NCI-H187 (cell line): ENCODE data around the gene SPOCK3.
"Not testable (repeated sequence)": the region's sequence is repeated elsewhere in the genome, so short reads cannot be mapped to it uniquely, and the experiment has no call there.

Experiments
- DNase-seq, 2 experiments: peaks; one replicate each; lab custom pipeline; 2025; lab: John Stamatoyannopoulos, UW

The SPOCK3 gene

DNA sequence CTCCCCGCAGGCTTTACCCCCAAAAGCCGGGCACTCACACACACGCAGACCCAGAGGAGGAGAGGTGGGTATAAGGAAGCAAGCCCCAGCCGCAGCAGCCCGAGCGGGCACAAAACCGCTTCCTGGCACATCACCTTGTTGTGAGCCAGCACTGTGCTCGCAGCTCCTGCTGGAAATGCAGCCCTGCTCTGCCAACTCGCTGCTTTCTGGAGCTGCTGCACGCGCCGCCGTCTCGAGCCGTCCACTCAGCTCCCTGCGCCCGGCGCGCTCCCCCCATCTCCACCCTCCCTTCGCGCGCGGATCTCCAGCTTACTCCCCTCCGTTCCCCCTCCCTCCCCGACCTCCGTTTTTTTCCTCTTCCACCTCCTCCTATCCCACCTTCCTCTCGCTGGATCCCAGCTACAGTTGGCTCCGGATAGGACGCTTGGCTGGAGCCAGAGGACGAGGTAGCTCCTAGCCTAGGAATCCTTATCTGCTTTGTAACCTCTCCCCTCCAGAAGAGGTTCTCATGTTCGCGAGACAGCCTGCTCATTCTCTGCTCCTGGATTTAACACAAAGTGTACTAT, at the start of gene SPOCK3:
TSS of gene SPOCK3 (minus strand) at position 179 of the 566 bp plus-strand sequence.
- no peak for DNase-seq

- DNase-seq: no peak
Measured at GRCh38 chr4:167282171-167282864, 48.0 kb upstream of the SPOCK3 start.

DNA sequence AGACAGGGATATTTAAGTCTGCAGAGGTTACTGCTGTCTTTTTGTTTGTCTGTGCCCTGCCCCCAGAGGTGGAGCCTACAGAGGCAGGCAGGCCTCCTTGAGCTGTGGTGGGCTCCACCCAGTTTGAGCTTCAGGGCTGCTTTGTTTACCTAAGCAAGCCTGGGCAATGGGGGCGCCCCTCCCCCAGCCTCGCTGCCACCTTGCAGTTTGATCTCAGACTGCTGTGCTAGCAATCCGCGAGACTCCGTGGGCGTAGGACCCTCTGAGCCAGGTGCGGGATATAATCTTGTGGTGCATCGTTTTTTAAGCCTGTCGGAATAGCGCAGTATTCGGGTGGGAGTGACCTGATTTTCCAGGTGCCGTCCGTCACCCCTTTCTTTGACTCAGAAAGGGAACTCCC, 47.3 kb upstream of the SPOCK3 start:
- DNase-seq: not testable (repeated sequence)

DNA sequence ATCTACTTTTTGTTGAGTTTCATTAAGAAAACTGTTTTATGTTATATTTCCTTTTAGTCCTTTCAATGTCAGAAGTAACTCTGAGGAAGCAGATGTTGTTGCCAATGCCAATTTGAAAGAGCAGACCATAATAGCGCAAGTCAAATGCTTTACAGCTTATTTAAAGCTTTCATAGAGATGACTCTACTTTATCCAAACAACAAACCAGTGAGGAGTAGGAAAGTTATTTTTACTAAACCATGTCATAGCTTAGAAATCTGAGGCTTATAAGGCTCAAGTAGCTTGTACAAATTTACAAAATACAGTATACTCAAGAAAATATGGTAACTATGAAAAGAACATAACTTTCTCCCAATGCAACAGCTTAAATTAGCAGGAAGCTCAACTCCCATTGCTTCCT, 40.1 kb upstream of the SPOCK3 start:
- no peak for DNase-seq

- no peak for DNase-seq
Measured at GRCh38 chr4:167265231-167265630, 30.9 kb upstream of the SPOCK3 start.

DNA sequence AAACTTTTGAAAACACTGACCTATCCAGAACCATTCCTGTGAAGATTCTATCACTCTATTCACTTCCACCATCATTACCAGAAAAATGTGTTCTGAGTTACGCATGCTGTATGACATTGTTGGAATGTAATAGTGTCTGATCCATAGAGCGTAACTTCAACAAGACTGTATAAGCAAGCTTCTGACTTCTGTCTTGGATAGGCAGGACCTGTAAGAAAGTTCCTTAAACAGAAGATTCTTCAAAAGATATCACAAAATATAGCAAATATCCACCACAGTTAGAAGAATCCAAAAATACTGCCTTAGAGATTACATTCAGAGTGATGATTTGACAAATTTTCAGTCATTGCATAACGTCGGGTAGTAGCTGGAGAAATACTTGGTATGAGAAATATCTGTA, 14.0 kb upstream of the SPOCK3 start:
- no peak for DNase-seq

DNA sequence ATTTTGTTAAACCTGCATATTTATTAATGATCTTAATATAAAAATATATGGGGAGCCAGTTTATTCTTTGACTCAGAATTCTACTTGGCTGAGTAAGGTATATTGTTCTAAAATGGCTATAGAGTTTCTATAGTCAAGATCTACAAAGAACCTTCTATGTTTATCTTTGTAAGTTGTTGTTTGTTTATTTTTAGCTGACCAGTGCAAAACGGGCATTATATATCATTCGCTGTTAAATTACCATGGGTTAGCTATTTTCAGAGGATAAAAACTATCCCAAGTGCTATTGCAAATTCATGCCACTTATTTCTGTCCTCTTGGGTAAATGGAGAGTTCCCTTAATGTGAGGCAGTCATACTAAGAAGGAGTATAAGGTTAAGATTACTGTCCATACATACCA, 5.3 kb upstream of the SPOCK3 start:
- no peak for DNase-seq

DNA sequence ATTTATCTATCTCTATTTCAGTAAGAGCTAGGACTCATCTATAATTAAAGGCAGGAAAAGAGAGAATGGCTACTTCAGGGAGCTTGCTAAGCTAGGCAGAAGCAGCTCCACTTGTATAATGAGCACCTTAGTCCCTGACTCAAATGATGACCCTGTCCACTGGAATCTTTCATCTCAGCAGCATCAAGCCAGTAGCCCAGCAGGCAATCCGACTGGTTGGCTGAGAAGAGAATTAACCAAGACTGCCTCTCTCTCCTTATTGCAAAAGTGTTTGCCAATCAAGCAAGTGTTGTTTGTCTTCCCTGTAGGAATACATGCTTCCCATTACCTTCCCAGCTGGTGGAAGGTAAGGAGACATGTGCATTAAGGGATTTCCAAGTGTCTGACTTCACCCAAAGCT, 3.9 kb upstream of the SPOCK3 start:
- no peak for DNase-seq

- DNase-seq: no peak
Measured at GRCh38 chr4:167233685-167234315, 494 bp downstream of the SPOCK3 start.

DNA sequence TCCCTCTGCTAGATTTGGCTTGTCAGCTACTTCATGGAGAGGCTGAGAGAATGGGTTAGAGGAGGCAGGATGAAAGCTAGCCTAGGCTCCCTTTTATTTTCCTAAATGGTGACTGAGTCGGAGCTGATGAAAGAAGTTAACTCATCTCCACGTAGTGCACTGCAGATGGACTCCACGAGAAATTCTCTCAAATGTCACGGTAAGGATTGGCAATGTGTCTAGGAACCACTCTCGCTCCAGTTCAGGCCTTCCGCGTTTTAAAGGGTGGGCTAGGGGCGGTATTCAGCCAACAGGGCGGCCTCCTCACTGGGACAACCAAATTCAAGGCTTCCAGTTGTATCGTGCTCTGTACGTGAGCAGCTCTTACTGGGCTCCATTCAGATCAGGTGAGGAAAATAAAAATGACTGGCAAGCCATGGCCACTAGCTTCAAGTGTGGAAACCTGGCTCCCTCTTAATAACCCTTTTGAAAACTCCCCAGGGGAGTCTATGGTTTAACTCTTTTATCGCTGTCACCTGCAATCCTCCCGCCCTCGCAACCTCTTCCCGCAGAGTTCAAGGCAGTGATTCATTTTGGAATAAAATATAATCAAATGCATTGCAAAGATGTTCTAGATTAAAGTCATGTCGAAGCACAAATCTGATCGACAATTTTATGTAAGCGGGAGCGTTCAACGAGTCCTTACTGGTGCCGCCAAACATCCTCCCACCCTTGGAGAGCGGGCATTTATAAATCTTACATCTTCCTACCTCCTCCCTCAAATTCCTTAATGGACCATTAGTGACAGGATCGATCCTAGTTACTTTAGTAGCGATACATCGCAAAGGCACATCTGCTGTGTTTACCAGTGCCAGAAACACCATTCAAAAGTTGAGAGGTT, 1.2 kb downstream of the SPOCK3 start:
- DNase-seq: no peak

DNA sequence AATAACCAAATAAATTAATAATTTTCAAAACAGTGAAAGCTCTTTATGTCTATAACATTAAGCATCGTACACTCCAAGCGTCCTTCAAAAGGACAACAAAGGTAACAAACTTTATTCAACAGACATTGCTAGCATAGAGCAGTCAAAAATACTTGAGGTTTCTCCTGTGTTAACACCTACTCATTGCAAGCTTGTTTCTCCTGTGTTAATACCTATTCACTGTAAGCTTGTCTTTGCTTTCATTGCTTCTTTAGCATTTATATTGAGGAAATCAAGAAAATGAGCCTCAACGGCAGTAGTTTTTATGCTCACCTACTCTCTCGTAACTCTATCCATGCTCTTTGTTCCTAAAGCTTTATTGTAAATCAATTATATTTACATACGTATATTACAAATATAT, 3.5 kb downstream of the SPOCK3 start:
- no peak for DNase-seq

- no peak for DNase-seq
Measured at GRCh38 chr4:167222099-167222498, 12.2 kb downstream of the SPOCK3 start.

- DNase-seq: no peak
Measured at GRCh38 chr4:167221084-167221483, 13.2 kb downstream of the SPOCK3 start.

DNA sequence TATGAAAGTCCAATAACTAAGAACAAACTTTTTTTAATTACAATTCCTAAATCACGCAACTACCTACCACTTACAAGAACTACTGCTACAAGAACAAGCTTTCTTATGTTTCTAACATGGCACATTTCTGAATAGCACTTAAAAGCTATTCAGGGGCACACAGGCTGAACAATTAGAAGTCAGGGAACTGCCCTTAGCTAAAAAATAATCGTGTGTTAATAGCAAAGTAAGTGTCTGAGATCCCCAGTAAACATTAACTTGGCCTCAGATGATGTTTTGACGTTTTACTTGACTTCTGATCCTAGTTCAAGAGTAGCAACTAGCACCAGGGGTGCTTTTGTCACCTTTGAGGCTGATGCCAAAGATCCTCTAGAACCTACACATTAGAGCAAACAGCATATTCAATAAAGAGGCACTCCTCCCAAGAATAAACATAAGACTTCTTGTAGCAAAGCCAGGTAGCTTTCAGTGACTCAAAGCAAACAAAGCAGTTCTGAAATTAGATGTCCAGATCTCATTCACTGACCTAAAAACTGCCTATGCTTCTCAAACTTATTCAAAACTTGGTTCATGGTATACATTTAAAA, 16.2 kb downstream of the SPOCK3 start:
- DNase-seq: no peak

- DNase-seq: no peak
Measured at GRCh38 chr4:167216783-167217182, 17.5 kb downstream of the SPOCK3 start.

GRCh38 chr4:167210166-167210565, 24.1 kb downstream of the SPOCK3 start:
- DNase-seq: no peak

- DNase-seq: no peak
Measured at GRCh38 chr4:167196344-167197012, 37.8 kb downstream of the SPOCK3 start.

DNA sequence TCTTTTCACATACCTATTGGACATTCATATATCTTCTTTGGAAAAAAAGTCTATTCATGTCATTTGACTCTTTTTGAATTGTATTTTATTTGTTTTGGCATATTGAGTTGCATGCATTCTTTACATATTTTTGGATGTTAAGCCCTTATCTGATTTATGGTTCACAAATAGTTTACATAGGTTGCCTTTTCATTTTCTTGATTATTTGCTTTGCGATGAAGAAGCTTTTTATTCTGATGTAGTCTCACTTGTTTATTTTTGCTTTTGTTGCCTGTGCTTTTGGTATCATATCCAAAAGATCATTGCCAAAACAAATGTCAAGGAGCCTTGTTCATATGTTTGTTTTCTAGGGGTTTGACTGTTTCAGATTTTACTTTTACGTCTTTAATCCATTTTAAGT, 43.9 kb downstream of the SPOCK3 start:
- no peak for DNase-seq

GRCh38 chr4:167185465-167185864, 48.8 kb downstream of the SPOCK3 start:
- no peak for DNase-seq

DNA sequence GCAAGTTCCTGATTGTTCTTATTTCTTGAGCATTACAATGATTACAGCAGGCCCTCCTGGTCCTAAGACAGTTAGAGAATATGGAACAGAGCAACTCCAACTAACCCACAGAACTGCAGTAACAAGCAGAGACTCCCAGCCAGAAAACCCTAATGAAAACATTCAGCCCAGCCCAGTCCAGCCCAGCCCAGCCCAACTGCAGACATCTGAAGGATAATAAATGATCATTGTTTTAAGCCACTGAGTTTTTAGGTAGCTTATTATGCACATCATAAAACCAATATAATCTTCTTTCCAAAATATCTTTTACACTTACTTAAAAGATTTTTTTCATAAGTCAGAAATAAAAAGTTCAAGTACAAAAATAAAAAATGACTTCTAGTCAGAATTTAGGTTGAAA, 51.3 kb downstream of the SPOCK3 start:
- DNase-seq: no peak

DNA sequence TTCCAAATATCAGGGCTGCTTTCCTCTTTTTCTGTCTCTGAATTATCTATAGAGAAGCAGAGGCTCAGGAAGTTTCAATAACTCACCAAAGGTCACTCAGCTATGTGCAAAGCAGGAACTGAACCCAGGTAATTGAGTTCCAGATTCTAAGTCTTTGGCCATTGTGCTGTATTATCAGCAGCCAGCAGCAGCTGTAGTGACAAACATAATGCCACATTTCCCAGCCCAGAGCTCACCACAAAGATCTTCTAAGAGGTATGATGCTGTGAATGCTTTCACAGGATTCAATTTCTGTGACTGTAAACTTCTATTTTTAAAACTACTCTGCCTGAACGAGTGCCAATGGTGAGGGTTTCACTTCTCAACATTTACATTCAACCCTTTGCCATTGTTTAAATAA, 56.4 kb downstream of the SPOCK3 start:
- DNase-seq: no peak
